HT-29 (cell line): ENCODE data around the gene MGAT5B. TPM values are rescaled to one million over a fixed set of nuclear protein-coding genes. Genes with fewer than 3 reads are reported as not detected.
"Not testable (repeated sequence)": the region's sequence is repeated elsewhere in the genome, so short reads cannot be mapped to it uniquely, and the experiment has no call there.

ENCODE experiments used
- DNase-seq: peaks from one replicate; pipeline ENCODE4 v3.0.0-alpha.2; 2015; ENCODE audit warnings: low spot score
- total RNA-seq: library from RNA; depleted of rRNA; stranded (reverse); fragments of >200 nt; shearing (Covaris generic); gene quantifications from 2 replicates; pipeline ENCODE4 v1.2.3, GENCODE V29; 2014; rRNA removed

The MGAT5B gene, protein sequence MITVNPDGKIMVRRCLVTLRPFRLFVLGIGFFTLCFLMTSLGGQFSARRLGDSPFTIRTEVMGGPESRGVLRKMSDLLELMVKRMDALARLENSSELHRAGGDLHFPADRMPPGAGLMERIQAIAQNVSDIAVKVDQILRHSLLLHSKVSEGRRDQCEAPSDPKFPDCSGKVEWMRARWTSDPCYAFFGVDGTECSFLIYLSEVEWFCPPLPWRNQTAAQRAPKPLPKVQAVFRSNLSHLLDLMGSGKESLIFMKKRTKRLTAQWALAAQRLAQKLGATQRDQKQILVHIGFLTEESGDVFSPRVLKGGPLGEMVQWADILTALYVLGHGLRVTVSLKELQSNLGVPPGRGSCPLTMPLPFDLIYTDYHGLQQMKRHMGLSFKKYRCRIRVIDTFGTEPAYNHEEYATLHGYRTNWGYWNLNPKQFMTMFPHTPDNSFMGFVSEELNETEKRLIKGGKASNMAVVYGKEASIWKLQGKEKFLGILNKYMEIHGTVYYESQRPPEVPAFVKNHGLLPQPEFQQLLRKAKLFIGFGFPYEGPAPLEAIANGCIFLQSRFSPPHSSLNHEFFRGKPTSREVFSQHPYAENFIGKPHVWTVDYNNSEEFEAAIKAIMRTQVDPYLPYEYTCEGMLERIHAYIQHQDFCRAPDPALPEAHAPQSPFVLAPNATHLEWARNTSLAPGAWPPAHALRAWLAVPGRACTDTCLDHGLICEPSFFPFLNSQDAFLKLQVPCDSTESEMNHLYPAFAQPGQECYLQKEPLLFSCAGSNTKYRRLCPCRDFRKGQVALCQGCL
- not detected in 2 replicates for total RNA-seq

GRCh38 chr17:76868176-76868668 is at the start of gene MGAT5B:
TSS of gene MGAT5B (plus strand) at chr17:76868404. CDS start at chr17:76869030, 626 bp downstream.
- DNase-seq: peak; percentile 73

DNA sequence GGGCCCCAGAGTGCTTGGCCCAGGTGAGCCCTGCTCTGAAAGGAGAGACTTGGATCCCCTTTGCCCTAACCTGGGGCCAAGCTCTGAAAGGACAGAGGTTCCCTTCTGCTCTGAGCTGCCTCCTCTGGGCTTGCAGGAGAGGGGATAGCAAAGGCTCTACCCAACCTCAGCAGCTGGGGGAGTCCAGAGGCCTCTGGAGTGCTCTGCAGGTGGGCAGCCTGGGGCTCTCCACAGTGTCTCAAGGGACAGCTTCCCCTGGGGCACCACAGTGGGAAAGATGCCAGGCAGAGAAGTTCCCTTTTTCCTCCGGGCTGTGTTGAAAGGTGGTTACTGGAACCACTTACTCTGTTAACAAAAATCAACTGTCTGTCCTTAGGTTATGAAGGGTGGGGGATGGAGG is 48.2 kb upstream of the MGAT5B start:
- DNase-seq: no peak

DNA sequence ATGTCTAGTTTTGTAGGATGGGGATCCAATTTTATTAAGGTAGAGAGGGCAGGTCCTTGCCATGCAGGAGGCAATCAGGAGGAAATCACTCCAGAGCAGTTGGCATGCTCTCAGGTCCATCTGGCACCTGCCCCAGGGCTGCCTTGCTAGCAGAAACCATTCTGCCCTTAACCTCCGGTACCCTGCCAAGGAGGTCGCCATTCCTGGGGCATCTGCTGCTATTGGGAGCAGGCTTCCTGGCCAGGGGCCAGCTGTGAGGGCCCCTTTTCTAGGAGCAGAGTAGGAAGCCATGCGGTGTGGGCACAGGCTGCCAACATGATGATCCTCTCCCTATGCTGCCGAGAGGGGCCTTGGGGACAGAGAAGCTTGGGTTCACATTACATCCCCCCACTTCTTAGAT is 47.6 kb upstream of the MGAT5B start:
- no peak for DNase-seq

DNA sequence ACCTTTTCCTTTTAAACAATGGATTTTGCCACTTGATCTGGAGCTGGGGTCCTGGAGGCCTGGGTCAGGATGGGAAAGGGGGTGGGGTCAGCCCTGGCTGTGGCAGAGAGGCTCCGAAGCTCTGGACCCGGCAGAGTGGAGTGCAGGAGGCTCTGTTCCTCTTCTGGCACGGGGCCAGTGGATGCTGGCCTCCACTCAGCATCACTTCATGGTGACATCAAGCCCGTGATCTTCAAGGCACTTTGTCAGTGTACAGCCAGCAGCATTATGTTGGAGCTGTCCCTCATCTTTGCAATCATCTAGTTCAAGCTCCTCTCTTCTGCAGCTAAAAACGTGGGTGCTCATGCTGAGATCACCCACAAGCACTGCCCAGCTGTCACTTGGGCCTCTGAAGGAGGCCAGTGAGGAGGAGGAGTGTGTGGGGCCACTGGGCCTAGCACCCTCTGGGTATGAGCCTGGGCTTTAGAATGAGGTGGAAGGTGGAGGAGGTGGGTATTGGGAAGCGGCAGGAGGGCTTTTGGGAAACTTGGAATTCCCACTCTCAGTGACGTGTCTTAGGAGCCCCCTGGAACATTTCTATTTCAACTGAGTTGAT is 45.9 kb upstream of the MGAT5B start:
- no peak for DNase-seq

GRCh38 chr17:76824093-76824492 is 44.1 kb upstream of the MGAT5B start:
- DNase-seq: no peak

GRCh38 chr17:76826330-76827068 is 41.7 kb upstream of the MGAT5B start:
- no peak for DNase-seq

GRCh38 chr17:76827736-76828135 is 40.5 kb upstream of the MGAT5B start:
- no peak for DNase-seq

GRCh38 chr17:76830987-76831715 is 37.1 kb upstream of the MGAT5B start:
- DNase-seq: no peak

GRCh38 chr17:76833034-76833644 is 35.1 kb upstream of the MGAT5B start:
- DNase-seq: no peak

DNA sequence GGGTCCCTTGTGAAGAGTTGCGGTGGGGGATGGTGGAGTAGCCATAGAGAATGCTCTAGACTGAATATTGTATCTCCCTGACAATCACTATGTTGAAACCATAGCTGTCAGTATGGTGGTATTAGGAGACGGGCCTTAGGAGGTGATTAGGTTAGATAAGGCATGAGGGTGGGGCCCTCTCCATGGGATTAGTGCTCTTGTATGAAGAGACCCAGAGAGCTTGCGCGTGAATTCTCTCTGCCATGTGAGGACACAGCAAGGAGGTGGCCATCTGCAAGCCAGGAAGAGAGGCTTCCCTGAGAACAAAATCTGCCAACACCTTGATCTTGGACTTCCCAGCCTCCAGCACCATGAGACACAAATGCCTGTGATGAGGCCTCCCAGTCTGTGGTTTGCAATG is 34.5 kb upstream of the MGAT5B start:
- no peak for DNase-seq

- no peak for DNase-seq
Observed at GRCh38 chr17:76834870-76835269, 33.3 kb upstream of the MGAT5B start.

GRCh38 chr17:76840443-76840767 is 27.8 kb upstream of the MGAT5B start:
- DNase-seq: no peak

DNA sequence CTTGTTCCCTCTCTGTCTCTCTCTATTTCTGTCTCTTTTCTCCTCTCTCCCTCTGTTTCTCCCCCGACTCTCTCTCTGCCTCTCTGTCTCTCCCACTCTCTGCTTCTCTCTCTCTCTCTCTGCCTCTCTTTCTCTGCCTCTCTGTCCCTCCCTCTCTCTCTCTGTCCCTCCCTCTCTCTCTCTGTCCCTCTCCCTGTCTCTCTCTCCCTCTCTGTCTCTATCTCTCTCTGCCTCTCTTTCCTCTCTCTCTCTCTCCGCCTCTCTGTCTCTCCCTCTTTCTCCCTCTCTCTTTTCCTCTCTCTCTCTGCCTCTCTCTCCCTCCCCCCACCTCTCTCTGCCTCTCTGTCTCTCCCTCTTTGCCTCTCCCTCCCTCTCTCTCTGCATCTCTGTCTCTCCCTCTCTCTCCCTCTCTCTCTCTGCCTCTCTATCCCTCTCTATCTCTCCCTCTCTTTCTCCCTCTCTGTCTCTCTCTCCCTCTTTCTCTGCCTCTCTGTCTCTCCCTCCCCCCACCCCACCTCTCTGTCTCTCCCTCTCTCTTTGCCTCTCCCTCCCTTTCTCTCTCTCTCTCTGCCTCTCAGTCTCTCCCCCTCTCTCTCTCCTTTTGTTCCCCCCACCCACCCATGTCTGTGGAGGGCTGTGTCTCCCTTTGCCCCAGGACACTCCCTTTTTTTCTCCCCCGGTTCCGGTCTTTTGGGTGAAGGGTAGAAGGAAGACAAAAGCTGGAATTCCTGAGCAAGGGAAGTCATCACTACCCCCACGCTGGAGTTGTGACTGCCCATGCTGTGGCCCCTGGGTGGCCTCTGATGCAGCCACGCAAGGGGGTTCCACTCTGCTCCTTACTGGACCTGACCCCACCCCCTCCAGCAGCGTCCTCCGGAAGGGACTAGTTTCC is 27.1 kb upstream of the MGAT5B start:
- DNase-seq: no peak

DNA sequence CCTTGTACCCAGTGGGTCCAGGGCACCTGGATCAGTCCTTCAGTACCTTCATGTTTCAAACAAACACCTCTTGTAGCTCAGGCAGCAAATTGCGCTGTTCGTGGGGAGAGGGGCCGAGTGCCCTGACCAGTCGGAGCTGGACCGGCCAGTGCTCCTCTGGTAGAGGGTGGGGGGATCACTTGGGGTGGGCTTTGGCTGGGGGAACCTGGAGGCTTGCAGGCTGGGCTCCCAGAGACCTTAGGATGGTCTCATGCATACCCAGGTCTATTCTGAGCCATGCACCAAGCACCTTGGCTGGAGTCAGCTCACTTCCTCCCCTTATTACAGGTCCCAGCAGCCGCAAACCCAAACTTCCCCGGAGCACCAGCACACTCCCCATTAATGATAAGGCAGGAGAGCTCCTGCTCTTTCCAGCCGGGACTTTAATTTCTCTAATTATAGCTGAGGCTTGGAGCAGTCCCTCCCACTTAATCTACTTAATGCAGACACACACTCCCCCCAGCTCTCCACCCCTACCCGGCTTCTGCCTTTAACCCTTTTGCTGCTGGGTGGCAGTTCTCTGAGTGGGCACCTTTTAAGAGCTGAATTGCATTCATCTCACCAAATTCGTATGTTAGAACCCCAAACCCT is 26.3 kb upstream of the MGAT5B start:
- DNase-seq: no peak

GRCh38 chr17:76843068-76843467 is 25.1 kb upstream of the MGAT5B start:
- DNase-seq: not testable (repeated sequence)

GRCh38 chr17:76843703-76844484 is 24.3 kb upstream of the MGAT5B start:
- no peak for DNase-seq

- DNase-seq: no peak
Observed at GRCh38 chr17:76844485-76844829, 23.7 kb upstream of the MGAT5B start.

- no peak for DNase-seq
Observed at GRCh38 chr17:76844846-76845245, 23.4 kb upstream of the MGAT5B start.
